Right ventricle myocardium inferior (tissue), 1 donor: ENCODE measurements around the gene NMB. TPM values are rescaled to one million over a fixed set of nuclear protein-coding genes. Genes with fewer than 3 reads are reported as not detected.
"Not testable (repeated sequence)": the region's sequence is repeated elsewhere in the genome, so short reads cannot be mapped to it uniquely, and the experiment has no call there.

Experiments used
- ATAC-seq: fragments of 200-7000 bp; cut with Tn5 transposase; one replicate; pipeline ENCODE4 v1.9.1; 2020; ENCODE audit warnings: mild to moderate bottlenecking, moderate library complexity
- DNase-seq: peaks from one replicate; pipeline ENCODE4 v3.0.0; 2021; ENCODE audit errors: missing footprints
- intact Hi-C: fragments of 100-400 bp; cut with DNase I; formaldehyde crosslinking; loops from one replicate; pipeline ENCODE4 v1.11.0; 2022
- long read RNA-seq: library from polyadenylated mRNA; unstranded; transcript quantifications from one replicate; pipeline ENCODE4 v2.0.0, GENCODE V29; 2021
- total RNA-seq: library from RNA; stranded (reverse); fragmentation: NEBNext Ultra II Directional; extraction: Animal tissue kit (Norgen Biotek cat#: 25700); gene quantifications from one replicate; pipeline ENCODE4 v1.2.1, GENCODE V29; 2021
- donor health status: DM: no; HTN: yes; CAD: no; lungs with severe emphysema.

NMB gene
- total RNA-seq, result 3.9 TPM
- long read RNA-seq, partial matches to known transcripts, result 0 of 1 reads
- long read RNA-seq, other reads (novel, unspliced or antisense), result 1 of 1 reads

GRCh38 chr15:84658080-84658787 is at the start of gene NMB:
TSS of gene NMB (minus strand) at chr15:84658199. CDS start at chr15:84658152, 47 bp downstream.
- DNase-seq (peak; percentile 88), ATAC-seq (peak; percentile 65)
- intact Hi-C loops, result loop anchor here (5.0 kb wide), 3 partner anchors 44 to 159 kb away; partner anchors contain the start of genes ALPK3 and SEC11A

GRCh38 chr15:84703808-84704207 is 45.8 kb upstream of the NMB start:
- no peak for DNase-seq
- no peak for ATAC-seq
- intact Hi-C loops, result loop anchor here (1.0 to 5.0 kb wide), 2 partner anchors 12 to 47 kb away; partner anchors contain the start of genes NMB and SEC11A

- intact Hi-C loops, result loop anchor here (1.0 to 5.0 kb wide), 2 partner anchors 13 to 46 kb away; partner anchors contain the start of genes NMB and SEC11A
- ATAC-seq (peak; percentile 85), DNase-seq (no peak)
Observed at GRCh38 chr15:84702961-84703482, 45.0 kb upstream of the NMB start.

- ATAC-seq (no peak), DNase-seq (no peak)
- intact Hi-C loops, result loop anchor here (5.0 kb wide), 1 partner anchor 42 kb away; the partner anchor contains the start of gene NMB
Observed at GRCh38 chr15:84699538-84700191, 41.7 kb upstream of the NMB start.

- intact Hi-C loops, result no loop called here
- ATAC-seq (no peak), DNase-seq (no peak)
Observed at GRCh38 chr15:84697236-84697990, 39.4 kb upstream of the NMB start.

- no peak for ATAC-seq
- intact Hi-C loops, result no loop called here
- DNase-seq, result no peak
Observed at GRCh38 chr15:84696757-84697156, 38.8 kb upstream of the NMB start.

GRCh38 chr15:84690342-84690741 is 32.3 kb upstream of the NMB start:
- intact Hi-C loops, result no loop called here
- no peak for ATAC-seq
- no peak for DNase-seq

- intact Hi-C loops, result no loop called here
- ATAC-seq (no peak), DNase-seq (no peak)
Observed at GRCh38 chr15:84689858-84690257, 31.9 kb upstream of the NMB start.

- intact Hi-C loops, DNase-seq, ATAC-seq: not testable (repeated sequence)
Observed at GRCh38 chr15:84686446-84686845, 28.4 kb upstream of the NMB start.

- DNase-seq (peak; percentile 78), ATAC-seq (peak; percentile 85)
- intact Hi-C loops, result no loop called here
Observed at GRCh38 chr15:84685304-84685703, 27.3 kb upstream of the NMB start.

- ATAC-seq (no peak), DNase-seq (no peak)
Observed at GRCh38 chr15:84684092-84684491, 26.1 kb upstream of the NMB start.

GRCh38 chr15:84681831-84682230 is 23.8 kb upstream of the NMB start:
- no peak for DNase-seq
- no peak for ATAC-seq
- intact Hi-C loops, result no loop called here

More at GRCh38 chr15:84684092-84684491, 26.1 kb upstream of the NMB start:
- intact Hi-C loops, result no loop called here

GRCh38 chr15:84671211-84671610 is 13.2 kb upstream of the NMB start:
- intact Hi-C loops, result no loop called here
- DNase-seq, result no peak
- ATAC-seq, result no peak

GRCh38 chr15:84669726-84670125 is 11.7 kb upstream of the NMB start:
- DNase-seq (no peak), ATAC-seq (no peak)
- intact Hi-C loops, result no loop called here

GRCh38 chr15:84668221-84668982 is 10.4 kb upstream of the NMB start:
- ATAC-seq (no peak), DNase-seq (no peak)
- intact Hi-C loops, result no loop called here

- no peak for ATAC-seq
- no peak for DNase-seq
- intact Hi-C loops, result no loop called here
Observed at GRCh38 chr15:84666373-84666772, 8.4 kb upstream of the NMB start.

- intact Hi-C loops, result no loop called here
- no peak for DNase-seq
- ATAC-seq, result no peak
Observed at GRCh38 chr15:84661001-84661400, 3.0 kb upstream of the NMB start.
